Heart right ventricle (tissue), 16 donors: ENCODE data around the gene TSPAN7. TPM values are rescaled to one million over a fixed set of nuclear protein-coding genes. Genes with fewer than 3 reads are reported as not detected.

ENCODE experiments used
- ATAC-seq, 8 donors: fragments of 200-7000 bp; cut with Tn5 transposase; one replicate each; pipeline ENCODE4 v1.9.1; 2020; ENCODE audit warnings: mild to moderate bottlenecking in 8 of 8, moderate library complexity in 8 of 8, moderate number of reproducible peaks in 1 of 8
- DNase-seq, 2 donors: peaks; one replicate each; pipeline ENCODE4 v3.0.0-alpha.2; 2020
- H3K27ac ChIP-seq, 10 donors: fragments of 200-600 bp; sonication (generic) in 2 of 10; one replicate each; pipeline versions ENCODE4 v1.5.0 to v1.8.0; 2020 to 2022; ENCODE audit warnings: mild to moderate bottlenecking in 3 of 10
- H3K27me3 ChIP-seq, 7 donors: fragments of 200-600 bp; one replicate each; pipeline ENCODE4 v1.8.0; 2021 to 2022; ENCODE audit warnings: mild to moderate bottlenecking in 2 of 7
- H3K36me3 ChIP-seq, 9 donors: fragments of 200-600 bp; sonication (generic) in 1 of 9; one replicate each; pipeline versions ENCODE4 v1.5.0 to v1.8.0; 2020 to 2022; ENCODE audit warnings: mild to moderate bottlenecking in 2 of 9
- H3K4me1 ChIP-seq, 9 donors: fragments of 200-600 bp; sonication (generic) in 1 of 9; one replicate each; pipeline versions ENCODE4 v1.5.0 to v1.8.0; 2020 to 2022; ENCODE audit warnings: mild to moderate bottlenecking in 4 of 9
- H3K4me3 ChIP-seq, 10 donors: fragments of 200-600 bp; sonication (generic) in 2 of 10; one replicate each; pipeline versions ENCODE4 v1.5.0 to v1.8.0; 2020 to 2022; ENCODE audit warnings: mild to moderate bottlenecking in 7 of 10, moderate library complexity in 2 of 10
- H3K9me3 ChIP-seq, 11 donors: fragments of 200-600 bp in 10 of 11; sonication (generic) in 2 of 11; one replicate each; pipeline versions ENCODE4 v1.5.0 to v1.8.0; 2013 to 2022; ENCODE audit warnings: mild to moderate bottlenecking in 2 of 11, control low read depth in 1 of 11, moderate library complexity in 1 of 11
- CTCF ChIP-seq, 9 donors: fragments of 200-600 bp; sonication (generic) in 2 of 9; IDR thresholded peaks; one replicate each; pipeline versions ENCODE4 v1.5.0 to v1.8.0; 2021 to 2022; ENCODE audit warnings: antibody characterized with exemption in 9 of 9, mild to moderate bottlenecking in 5 of 9, moderate library complexity in 1 of 9
- WGBS, 2 donors: extraction: QIAGEN DNeasy Blood & Tissue Kit; methylation state at CpG; one replicate each; pipeline ENCODE4 v1.1.7; 2013; ENCODE audit warnings: inconsistent platforms in 1 of 2; 5-methylcytosine and 5-hydroxymethylcytosine counted together
- intact Hi-C, 10 donors: fragments of 100-400 bp; cut with DNase I; formaldehyde crosslinking; loops; one replicate each; pipeline versions ENCODE4 v1.11.1 to v1.14.2; 2022
- polyA plus RNA-seq, 2 donors: library from polyadenylated mRNA; stranded (reverse); fragments of 200-250 nt; gene quantifications; one replicate each; pipeline ENCODE4 v1.2.3, GENCODE V29; 2013
- total RNA-seq, 10 donors: library from RNA; stranded (reverse); fragmentation: NEBNext Ultra II Directional in 3 of 10; extraction: Animal tissue kit (Norgen Biotek cat#: 25700) in 3 of 10; gene quantifications; one replicate each; pipeline versions ENCODE4 v1.2.1 to v1.2.4, GENCODE V29; 2021 to 2023
- donor health status: Arrhythmogenic right ventricular cardiomyopathy.
- donor health status: ischemic (EF 13 %, LVEDD 7.1; RV severe dilation, severe dysfunction).
- donor health status: healthy with polysubstance abuse.
- donor health status: DM: no; HTN: yes; CAD: no.
- donor health status: DM: no; HTN: no; CAD: no.
- donor health status: ischemic (EF 25% LVEDD 6.9; RV normal size, moderate dysfunction).
- donor health status: ischemic (EF 25% LVEDD 5.7; RV mildly dilated, moderate dysfunction).
- donor health status: healthy.
- donor health status: DM: yes; HTN: yes; CAD: no.
- donor health status: Ischemic cardiomyopathy.
- donor health status: ischemic (EF 35%, LVEDD 5.7; RV mildly dilated, moderate dysfunction).
- donor health status: nonischemic (EF 11% LVEDD 7.7; RV severe dilation, severe dysfunction).
- donor health status: DM: yes; HTN: yes; CAD: no.
- donor health status: PGD.
- donor health status: ischemic (EF 29% LVEDD 5.4; RV normal size, mild dysfunction).
- donor health status: nonischemic (EF 23%, LVEDD 6.1; RV moderate dilation, normal function).

TSPAN7 gene
- total and polyA plus RNA-seq, 12 donors = 11.1 to 49.3 (median 21.0) TPM

DNA sequence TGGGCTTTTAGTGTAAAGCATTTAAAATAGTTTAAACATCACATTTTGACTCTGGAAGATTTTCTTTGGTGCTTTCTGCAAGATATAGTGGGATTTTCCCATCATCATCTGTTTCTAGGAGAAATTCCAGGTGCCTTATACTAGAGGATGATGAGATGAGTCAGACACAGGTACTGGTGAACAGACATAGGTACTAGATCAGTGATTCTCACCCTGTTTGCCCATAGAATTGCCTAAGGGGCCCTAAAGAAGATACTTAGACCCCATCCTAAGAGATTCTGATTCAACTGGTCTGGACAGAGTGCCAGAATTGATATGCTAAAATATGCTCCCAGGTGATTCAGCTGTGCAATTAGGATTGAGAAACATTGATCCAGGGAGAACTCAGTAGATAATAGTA lies 9.7 kb downstream of the TSPAN7 start:
- DNase-seq (no peak), ATAC-seq (no peak)
- no peak overlapping the region for H3K4me3 ChIP-seq
- no peaks in the 10 kb centered on the region for H3K4me1 ChIP-seq
- no peak overlapping the region for H3K27ac ChIP-seq
- no peaks in the 10 kb centered on the region for H3K36me3 ChIP-seq
- peaks cover 0 to 4% (median 0%) of the 10 kb centered on the region in 11 donors for H3K9me3 ChIP-seq
- peaks cover 0 to 12% (median 0%) of the 10 kb centered on the region in 7 donors for H3K27me3 ChIP-seq
- TF ChIP-seq CTCF (IDR thresholded peaks at IDR 0.05) = no peak
- intact Hi-C loops = no loop called here

GRCh38 chrX:38574858-38575257 lies 13.5 kb downstream of the TSPAN7 start:
- DNase-seq (no peak), ATAC-seq (no peak)
- no peaks in the 10 kb centered on the region for H3K4me1 ChIP-seq
- WGBS, 2 donors = 92 to 97% methylated on average over 2 of the region's 2 CpGs
- no peak overlapping the region for H3K4me3 ChIP-seq
- H3K9me3 ChIP-seq = no peaks in the 10 kb centered on the region
- peaks cover 0 to 12% (median 0%) of the 10 kb centered on the region in 7 donors for H3K27me3 ChIP-seq
- H3K27ac ChIP-seq = no peak overlapping the region
- intact Hi-C loops = no loop called here
- TF ChIP-seq CTCF (IDR thresholded peaks at IDR 0.05) = no peak
- H3K36me3 ChIP-seq = no peaks in the 10 kb centered on the region

DNA sequence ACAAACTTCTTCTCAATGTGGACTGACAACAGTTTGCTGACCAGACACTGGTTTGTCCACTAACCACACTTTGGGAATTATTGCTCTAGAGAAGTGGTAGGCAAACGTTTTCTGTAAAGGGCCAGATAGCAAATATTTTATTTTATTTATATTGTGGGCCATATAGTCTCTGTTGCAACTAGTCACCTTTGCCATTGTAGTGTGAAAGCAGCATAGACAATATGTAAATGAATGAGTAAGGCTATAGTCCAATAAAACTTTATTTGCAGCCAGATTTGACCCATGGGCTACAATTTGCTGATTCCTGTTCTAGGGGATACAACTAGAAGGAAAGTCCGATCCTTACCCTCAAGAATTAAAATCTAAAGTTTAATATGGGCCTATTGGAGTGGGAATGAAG lies 14.5 kb downstream of the TSPAN7 start:
- no peaks in the 10 kb centered on the region for H3K9me3 ChIP-seq
- 87 to 89% methylated on average over 2 of the region's 2 CpGs for WGBS, 2 donors
- no peaks in the 10 kb centered on the region for H3K4me1 ChIP-seq
- no peak overlapping the region for H3K27ac ChIP-seq
- intact Hi-C loops = no loop called here
- peaks cover 0 to 12% (median 0%) of the 10 kb centered on the region in 7 donors for H3K27me3 ChIP-seq
- ATAC-seq (no peak), DNase-seq (no peak)
- no peaks in the 10 kb centered on the region for H3K36me3 ChIP-seq
- H3K4me3 ChIP-seq = no peak overlapping the region
- no peak for TF ChIP-seq CTCF (IDR thresholded peaks at IDR 0.05)

DNA sequence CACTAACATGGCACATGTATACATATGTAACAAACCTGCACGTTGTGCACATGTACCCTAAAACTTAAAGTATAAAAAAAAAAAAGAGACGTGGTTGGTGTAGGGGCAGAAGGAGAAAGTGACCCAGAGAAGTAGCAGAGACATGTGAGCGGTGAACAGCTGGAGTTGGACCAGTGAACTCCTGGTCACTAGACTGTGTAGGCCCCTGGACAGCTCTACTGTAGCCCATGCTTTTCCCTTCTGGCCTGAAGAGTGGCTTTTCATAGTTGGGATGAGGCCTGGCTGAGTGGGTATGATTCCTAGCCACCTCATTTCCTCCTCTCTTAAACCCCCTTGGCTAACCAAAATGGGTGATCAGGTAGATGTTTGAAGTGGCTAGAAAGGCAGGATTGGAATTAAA lies 16.4 kb downstream of the TSPAN7 start:
- H3K4me1 ChIP-seq = no peaks in the 10 kb centered on the region
- no peak for TF ChIP-seq CTCF (IDR thresholded peaks at IDR 0.05)
- H3K36me3 ChIP-seq = no peaks in the 10 kb centered on the region
- H3K27ac ChIP-seq = no peak overlapping the region
- intact Hi-C loops = no loop called here
- DNase-seq (no peak), ATAC-seq (no peak)
- no peaks in the 10 kb centered on the region for H3K9me3 ChIP-seq
- WGBS, 2 donors = 92 to 93% methylated on average over 3 of the region's 3 CpGs
- H3K4me3 ChIP-seq = no peak overlapping the region
- H3K27me3 ChIP-seq = peaks cover 0 to 6% (median 0%) of the 10 kb centered on the region in 7 donors
